M059J (cell line): ENCODE measurements around the gene JAKMIP1. TPM values are rescaled to one million over a fixed set of nuclear protein-coding genes. Genes with fewer than 3 reads are reported as not detected.

Experiments used
- DNase-seq: peaks from one replicate; pipeline ENCODE4 v3.0.0-alpha.2; 2012; ENCODE audit warnings: low read depth
- total RNA-seq: library from RNA; depleted of rRNA; stranded (reverse); fragments of >200 nt; shearing (Covaris generic); gene quantifications from 2 replicates; pipeline ENCODE4 v1.2.3, GENCODE V29; 2014

Gene JAKMIP1
- total RNA-seq, 1 experiment from 2014 or later, result not detected

DNA sequence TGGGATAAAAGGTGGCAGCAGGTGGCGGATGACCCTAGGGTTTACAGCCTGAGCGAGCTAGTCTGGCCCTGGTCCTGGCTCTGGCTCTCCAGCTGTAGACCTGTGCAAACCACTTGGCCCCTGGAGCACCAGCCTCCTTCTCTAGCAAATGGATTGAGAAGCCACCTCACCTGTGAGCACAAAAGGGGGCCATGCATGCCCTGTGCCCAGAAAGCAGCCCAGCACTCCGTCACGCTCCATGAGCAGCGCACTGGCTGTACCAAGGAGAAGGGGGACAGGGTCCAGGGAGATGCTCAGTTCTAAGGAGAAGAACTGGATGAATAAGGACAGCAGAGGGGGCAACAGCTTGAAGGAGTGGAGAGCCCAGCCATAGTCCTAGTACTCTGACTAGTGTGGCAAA is 135.2 kb downstream of the JAKMIP1 start:
- DNase-seq, result no peak

DNA sequence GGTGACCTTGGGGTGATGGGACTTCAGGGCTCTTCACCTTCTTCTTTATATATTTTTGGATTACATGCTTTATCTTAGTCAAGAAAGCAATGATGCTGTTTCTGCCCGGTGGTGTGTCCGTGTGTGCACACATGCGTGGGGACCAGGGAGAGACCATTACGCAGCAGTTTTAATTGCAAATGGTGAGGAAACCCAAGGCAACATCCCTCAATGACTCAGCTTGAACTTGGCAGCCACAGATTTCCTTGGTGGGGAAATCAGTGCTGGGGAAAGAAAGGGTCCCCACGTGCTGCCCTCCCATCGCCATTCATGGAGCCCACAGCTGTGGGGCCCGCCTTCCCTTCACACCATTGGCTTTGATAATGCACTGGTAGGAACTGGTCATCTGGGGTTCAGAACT is 136.0 kb downstream of the JAKMIP1 start:
- no peak for DNase-seq

DNA sequence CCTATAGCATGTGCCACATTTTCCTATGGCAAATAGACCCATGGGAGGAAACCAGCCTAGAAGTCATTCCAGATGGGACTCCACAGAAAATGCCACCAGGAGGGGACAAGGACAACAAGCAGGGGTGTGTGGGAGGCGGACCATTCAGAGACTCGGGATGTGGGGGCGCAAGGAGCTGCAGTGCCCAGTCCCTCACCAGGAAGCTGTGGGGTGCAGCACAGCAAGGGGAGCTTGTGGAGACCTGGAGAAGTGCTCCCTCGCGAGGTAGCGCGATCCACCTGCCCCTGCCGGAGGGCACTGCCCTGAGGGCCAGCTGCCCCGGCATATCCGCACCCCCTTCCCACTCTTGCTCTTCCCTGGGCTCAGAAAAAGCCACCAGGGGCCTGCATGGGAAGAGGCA is 136.7 kb downstream of the JAKMIP1 start:
- no peak for DNase-seq

DNA sequence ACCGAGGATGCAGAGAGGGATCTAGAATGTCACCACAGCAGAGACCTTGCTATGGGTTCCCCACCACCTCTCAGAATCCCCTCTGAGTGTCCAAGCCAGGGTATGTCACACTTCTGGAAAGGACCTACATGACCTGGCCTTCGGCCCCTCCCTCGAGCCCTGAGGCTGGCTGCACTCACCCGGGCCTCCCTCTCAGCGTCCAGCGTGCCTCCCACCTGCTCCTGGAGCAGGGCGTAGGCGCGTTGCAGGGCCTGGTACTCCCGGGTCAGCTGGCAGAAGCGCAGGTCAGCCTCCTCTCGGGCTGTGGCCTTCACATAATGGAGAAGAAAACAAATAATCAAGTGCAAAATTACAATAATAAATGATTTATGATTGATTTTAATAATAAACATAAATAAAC is 138.2 kb downstream of the JAKMIP1 start:
- DNase-seq, result no peak

DNA sequence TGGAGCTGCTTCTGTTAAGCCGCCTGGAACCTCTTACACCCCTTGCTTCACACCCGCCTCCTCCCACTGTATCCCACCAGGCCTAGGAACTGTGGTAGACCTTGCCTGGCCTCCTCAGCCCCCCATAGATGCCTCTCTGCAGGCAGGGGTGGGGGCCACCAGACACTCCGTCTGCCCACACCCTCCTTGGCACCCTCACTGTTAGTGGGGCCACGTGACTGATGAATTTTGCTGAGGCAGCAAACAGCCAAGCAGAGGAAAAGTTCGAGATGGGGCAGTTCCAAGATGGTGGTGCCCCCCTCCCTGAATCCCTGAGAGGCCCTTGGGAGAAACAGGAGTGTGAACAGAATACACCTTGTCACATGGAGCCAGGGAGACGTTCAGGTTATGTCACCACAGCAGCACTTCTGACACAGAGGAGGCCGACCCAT is 141.0 kb downstream of the JAKMIP1 start:
- DNase-seq, result no peak

DNA sequence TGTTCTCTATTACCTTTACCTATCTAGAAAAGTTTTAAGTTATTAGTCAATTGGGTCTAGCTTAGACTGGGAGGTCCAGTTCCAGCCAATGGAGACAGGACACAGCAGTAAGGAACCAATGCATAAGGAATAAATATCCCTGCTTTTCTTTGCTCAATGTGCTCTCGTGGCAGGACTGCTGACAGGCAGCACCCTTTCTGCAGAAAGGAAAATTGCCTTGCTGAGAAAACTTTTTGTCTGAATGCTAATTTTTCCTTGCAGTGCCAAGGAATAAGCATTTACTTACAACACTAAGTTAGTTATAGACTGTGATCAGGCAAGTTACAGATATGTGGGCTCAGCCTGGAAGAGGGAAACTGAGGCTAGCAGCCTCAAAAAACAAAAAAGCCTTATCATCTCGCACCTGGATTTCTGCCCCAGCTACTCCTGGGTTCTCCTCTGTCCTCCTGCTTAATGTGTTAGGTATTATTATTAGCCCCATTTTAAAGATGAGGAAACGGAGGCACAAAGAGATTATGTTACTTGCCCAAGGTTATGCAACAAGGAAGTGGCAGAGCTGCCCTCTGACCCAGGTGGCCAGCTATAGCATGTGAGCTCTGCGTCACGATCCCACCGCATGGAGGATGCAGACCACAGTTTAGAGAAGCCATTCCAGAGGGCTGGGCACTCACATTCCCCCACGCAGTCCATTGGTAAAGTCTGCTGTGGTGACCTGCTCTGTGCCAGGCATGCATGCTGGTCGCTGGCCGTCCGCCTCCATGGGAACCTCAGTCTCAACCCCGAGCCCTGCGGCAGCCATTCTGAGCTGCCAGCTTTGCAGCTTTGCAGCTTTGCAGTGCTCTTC is 141.6 kb downstream of the JAKMIP1 start:
- DNase-seq, result no peak

DNA sequence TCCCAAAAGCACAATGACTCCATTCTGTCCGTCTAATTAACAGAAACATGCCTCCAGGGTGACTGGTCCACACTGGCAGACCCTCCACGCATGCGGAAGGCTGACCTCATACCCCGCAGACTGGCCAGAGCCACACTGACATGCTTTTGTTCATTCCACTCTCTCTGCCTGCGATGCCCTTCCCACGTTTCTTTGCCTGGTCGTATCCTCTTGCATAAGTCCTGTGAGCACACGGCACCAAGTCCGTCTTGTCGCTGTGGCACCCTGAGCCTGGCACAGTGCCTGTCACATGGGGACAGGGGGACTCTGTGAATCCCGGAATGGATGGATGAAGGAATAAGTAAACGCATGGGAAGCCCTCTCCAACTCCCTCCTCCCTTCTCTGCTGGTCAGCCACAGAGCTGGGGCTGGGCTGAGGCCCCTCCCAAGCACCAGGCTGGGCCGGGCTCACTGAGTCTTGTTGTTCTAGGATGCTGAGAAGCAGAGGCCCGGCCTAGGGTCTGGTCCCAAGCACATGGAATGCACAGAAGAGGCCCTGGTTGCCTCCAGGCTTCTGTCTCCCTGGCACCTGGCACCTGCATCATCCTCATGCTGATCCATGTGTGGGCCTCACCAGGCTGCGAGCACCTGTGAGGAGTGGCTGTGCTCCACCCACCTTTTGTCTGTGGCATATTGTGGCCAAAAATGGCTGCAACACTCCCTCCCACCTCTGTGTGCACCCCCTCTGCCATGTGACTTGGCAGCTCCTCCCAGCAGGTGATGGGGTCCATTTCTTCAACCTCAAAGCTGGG is 143.2 kb downstream of the JAKMIP1 start:
- no peak for DNase-seq

DNA sequence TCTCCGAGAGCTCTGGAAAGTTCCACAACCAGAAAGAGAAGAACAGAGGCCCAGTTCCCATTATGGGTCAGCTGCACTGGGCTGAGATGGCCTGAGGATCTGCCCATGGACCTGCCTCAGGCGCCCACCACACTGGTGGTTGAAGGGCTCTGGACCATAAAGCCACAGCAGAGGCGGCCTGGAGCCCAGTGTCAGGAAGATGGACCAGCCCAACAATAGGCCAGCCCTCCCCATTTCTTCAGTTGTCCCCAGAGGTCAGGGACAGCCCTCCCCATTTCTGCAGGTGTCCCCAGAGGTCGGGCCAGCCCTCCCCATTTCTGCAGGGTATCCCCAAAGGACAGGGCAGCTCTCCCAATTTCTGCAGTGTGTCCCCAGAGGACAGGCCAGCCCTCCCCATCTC is 144.9 kb downstream of the JAKMIP1 start:
- DNase-seq, result no peak

DNA sequence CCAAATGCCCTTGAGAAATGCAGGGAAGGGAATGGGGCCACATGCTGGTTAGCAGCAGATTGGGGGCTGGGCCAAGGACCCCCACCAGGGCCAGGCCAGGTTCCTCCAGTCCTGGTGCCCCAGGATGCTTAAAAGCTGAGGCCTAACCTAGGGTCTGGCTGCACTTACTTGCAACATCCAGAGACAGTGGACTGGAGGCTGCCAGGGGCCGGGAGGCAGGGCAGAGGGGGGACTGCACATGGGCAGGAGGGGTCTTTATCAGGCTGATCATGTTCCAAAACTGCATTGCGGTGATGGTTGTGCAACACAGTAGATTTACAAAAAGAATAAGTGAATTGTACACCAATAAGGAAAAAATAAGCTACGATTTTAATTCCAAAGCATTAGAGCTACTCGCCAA is 145.3 kb downstream of the JAKMIP1 start:
- no peak for DNase-seq

DNA sequence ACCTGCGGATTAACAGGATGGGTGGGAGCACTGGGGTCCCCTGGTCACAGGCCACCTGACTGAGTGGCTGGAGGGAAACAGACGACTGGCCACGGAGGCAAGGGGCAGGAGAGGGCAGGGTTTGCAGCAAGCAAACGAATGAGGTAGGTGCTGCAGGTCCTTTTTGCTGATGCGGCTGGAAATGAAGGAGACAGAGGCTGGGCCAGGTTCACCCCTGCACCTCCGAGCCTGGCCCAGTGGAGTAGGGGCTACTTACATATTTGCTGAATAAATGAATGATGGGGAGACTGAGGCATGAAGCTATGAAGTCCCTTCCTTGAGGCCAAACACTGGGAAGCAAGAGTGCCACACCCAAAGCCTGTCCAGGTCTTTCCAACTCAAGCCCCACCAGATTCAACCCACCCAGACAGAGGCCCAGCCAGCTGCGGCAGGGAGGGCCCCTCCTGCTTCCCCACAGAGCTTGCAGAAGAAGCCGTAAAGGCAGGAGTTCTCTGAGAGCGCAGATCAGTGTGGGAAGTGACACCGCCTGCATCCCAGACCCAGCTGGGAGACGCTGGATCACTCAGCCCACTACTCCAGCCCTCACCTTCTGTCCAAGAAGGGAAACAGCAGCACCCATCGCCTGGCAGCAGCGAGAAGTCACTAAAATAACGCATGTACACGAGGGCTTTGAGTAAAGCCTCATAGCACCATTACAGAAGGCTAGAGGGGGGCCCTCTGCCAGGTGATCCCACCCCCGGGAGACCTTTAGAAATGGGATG is 146.0 kb downstream of the JAKMIP1 start:
- DNase-seq, result no peak

DNA sequence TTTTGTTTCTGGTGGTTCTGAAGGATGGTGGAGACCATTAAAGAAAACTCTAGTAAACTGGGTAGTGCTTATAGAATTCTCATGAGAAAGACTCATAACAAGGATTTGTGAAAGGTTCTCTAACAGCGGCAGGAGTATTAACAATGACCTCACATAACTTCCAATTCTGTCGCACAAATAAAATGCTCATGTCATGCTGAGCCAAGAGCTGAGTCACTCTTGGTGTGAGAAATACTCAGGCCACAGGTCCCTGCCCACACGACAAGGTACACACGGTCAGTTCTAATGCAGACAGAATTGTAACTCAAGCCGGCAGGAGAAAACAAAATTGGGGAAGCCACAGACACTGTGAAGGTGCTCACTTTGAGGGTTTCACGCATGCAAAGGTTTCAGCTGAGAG is 147.7 kb downstream of the JAKMIP1 start:
- peak; percentile 12 for DNase-seq

DNA sequence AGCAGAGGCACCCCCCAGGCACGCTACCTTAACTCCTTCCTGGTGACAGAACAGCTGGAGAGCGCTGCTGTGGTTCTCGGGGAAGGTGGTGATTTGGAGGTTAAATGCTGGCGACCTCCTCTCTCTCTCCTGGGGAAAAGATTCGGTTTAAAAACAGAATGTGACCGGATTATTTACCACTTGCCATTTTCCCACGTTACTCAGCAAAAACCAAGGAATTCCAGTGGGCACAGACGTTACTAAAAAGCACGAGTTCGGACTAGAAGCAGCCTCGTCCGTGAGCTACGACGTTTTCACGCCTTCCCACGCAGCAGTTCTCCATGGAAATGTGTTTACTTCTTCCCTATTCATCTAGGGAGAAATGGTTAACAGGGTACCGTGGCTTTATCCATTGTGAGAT is 149.8 kb downstream of the JAKMIP1 start:
- DNase-seq, result no peak

DNA sequence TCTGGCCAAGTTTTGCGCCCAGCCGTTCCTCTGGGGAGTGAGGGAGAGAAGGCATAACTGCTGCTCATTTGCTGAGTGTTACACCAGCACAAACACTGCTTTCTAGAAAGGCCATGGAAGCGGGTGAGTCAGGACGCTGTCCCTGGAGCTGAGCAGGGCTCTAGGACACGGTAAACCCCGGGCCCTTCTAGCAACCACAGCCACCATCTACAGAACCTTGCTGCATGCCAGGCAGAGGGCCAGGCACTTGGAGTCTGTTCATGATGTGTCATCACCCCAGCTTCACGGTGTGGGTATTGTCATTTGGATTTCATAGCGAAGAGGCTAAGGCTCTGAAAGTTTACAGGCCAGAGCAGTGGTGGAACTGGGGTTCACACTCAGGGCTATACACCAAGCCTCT is 150.4 kb downstream of the JAKMIP1 start:
- peak; percentile 3 for DNase-seq

DNA sequence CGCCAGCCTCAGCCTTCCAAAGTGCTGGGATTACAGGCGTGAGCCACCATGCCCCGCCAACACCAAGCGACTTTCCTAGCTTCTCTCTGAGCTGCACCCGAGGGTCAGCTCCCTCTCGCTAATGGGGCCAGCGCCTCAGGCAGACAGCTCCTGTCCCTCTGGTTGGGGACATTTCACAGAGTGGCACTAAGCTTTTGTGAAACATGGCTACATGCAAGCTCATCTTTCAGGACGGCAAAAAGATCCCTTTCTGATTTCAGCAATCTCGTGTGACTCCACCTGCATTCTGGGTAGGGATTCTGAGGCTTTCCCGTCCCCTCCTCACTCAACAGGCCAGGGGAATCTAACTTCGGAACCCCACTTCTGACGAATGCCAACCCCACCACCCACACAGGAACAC is 151.1 kb downstream of the JAKMIP1 start:
- DNase-seq, result no peak

DNA sequence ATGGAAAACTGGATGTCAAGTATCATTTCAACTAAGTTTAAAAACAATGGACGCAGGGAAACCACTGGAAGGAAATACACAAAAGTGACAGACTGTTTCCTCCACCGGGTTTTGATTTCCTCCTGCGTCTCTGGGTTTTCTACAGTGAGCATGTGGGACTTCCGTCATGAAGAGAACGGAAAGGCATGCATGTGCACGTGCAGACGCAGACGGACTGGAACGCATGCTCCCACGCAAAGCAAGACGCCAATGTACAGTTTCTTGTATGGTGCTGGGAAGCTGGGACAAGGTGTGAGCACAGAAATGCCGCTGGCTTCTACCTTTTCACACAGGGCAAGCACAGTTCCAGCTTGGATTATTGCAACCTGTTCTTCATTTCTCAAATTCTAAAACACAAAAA is 151.8 kb downstream of the JAKMIP1 start:
- no peak for DNase-seq

DNA sequence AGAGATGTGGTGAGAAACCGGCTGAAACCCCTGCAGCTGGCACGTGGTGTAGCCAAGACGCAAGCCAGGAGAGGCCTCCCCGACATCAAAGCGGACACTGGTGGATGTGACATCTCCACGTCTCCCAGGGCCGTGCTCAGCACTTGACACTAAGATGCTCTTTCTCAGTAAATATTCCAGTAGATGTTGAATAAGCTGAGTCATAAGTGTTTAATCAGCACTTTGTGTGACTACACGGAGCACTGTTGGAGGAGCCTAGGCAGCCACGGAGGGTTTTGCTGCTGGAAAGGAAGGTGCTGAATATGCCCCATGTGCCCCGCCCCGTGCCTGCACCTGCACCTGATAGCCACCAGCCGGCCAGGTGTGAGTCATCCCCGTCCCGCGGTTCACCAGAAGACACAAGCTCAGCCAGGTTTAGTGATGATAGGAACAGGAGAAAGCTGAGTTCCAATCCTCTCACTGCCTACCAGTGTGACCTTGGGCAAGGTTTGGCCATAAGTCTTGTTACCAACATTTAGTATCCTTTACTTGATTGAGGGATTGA is 153.1 kb downstream of the JAKMIP1 start:
- DNase-seq, result no peak

DNA sequence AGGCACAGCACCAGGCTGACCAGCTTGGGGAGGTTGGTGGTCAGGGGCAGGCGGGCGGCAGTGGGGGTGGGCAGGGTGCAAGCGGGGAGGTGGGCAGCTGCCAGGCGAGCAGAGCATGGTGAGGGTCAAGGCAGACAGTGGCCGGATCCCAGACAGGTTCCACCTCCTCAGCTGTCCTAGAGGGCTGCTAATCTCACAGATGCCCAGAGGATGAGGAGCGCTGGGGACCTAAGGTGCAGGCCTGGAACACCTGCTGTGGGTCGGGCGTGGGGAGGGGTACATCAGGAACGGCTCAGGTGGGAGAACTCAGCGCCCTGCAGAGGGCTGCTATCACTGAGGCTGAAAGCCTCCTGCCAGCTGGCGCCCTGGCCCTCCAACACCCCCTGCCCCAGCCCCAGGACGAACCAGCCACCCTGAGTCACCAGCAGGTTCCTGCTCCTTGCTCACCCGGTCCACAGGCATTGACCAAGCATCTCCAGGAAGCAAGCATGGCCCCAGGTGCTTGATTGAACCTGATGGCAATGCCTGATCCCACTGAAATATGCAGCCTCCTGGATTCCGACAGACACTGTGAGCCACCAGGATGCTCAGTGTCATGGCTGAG is 153.7 kb downstream of the JAKMIP1 start:
- DNase-seq, result no peak

DNA sequence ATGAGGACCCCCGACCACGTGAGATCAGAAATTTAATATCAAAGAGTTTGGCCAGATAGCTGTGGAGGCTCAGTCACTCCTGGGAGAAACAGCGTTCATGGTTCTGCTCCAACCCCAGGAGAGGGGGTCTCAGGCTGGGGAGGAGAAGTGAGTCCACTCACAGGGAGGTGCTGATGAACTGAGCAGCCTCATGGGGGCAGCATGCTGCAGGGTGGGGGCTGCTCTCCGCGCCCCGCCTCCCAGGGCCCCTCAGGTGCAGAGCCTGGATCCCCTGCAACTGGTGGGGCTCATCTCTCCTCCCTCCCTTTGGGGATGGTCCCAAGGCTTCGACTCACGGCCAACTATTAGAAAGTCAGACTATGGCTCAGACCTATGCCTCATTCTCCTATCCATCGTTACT is 155.5 kb downstream of the JAKMIP1 start:
- DNase-seq, result no peak

DNA sequence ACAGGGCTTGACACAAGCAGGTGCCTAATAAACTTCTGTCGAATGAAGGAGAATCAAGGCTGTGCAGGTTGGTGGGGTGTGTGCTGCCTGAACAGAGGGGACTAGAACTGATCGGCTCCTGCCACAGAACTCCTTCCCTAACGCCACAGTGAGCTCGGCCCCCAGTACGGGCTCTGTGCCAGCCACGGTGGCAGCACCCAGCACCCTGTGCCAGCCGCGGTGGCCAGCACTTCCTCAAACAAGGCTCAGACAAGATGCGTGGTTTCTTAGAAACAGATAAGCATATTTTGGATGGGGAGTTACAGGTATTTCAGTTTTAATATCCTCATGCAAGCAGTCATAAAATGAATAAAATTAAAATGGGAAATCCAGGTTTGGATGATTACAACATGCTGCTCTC is 156.1 kb downstream of the JAKMIP1 start:
- no peak for DNase-seq

DNA sequence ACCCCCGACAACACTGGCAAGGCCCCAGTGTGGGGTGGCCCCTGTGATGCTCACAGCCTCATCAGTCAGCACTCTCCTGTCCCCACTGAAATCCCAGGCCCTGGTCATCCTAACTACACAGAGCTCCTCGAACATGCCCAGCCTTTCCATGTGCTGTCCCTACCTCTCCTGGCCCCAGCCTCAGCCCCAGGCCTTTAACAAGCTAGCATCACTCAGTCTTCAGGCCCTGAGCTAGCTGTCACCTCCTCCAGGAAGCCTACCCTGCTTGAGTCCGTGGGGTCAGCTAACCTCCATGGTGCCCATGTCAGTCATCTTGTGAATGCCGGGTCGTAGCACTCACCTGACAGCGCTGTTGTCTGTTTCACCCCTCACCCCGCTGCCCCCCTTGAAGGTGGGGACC is 156.5 kb downstream of the JAKMIP1 start:
- no peak for DNase-seq

DNA sequence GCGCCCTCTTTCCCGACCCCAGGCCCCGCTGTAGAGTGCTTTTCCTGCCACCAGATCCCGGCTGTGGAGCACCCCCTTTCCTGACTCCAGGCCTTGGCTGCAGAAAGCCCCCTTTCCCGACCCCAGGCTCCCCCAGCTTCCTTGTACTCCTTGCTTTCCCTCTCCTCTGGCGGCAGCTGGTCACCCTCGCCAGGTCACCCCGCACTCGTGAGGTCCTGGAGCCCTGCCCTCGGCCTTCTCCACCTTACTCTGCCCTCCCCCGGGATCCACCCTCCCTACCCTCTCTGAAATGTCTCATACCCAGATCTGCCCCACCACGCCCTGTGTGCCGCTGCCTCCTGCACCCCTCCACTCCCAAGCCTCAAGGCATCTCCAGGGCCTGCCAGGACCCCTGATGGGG is 157.2 kb downstream of the JAKMIP1 start:
- DNase-seq, result no peak
